22Rv1 (cell line): Measurements from ENCODE around the gene MAGI2.

ENCODE experiments used
- H3K27ac ChIP-seq: fragments of 450-650 bp; 2 replicates; pipeline ENCODE4 v1.5.1; 2017
- ZFX ChIP-seq: fragments of 450-650 bp; IDR thresholded peaks from 2 replicates; pipeline ENCODE4 v1.6.1; 2017; ENCODE audit warnings: antibody characterized with exemption, borderline replicate concordance
- TF ChIP-seq, protein P1 (sequence below): fragments of 450-650 bp; IDR thresholded peaks from 2 replicates; pipeline ENCODE4 v1.5.1; 2017; ENCODE audit warnings: mild to moderate bottlenecking

MAGI2 gene

DNA sequence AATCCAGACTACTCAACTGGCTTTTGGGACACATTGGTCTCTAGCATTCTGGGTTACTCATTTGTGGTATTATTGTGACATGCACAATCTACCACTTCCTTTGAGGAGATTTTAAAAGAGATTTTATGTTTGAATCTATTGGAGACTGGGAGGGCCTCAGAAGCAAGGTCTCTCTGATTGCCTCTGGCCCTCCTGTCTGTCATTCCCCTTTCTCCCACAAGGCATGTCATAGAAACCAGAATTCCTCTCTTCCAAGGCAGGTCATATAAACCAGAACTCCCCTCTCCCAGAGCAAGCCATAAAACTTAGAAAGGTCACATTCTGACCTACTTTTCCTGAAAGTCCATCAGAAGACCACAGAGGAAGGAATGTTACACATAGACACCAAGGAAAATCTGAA is 877.2 kb downstream of the MAGI2 start:
- TF ChIP-seq, protein P1, sequence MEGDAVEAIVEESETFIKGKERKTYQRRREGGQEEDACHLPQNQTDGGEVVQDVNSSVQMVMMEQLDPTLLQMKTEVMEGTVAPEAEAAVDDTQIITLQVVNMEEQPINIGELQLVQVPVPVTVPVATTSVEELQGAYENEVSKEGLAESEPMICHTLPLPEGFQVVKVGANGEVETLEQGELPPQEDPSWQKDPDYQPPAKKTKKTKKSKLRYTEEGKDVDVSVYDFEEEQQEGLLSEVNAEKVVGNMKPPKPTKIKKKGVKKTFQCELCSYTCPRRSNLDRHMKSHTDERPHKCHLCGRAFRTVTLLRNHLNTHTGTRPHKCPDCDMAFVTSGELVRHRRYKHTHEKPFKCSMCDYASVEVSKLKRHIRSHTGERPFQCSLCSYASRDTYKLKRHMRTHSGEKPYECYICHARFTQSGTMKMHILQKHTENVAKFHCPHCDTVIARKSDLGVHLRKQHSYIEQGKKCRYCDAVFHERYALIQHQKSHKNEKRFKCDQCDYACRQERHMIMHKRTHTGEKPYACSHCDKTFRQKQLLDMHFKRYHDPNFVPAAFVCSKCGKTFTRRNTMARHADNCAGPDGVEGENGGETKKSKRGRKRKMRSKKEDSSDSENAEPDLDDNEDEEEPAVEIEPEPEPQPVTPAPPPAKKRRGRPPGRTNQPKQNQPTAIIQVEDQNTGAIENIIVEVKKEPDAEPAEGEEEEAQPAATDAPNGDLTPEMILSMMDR = no peak
- TF ChIP-seq ZFX = no peak
- H3K27ac ChIP-seq = no peak overlapping the region

DNA sequence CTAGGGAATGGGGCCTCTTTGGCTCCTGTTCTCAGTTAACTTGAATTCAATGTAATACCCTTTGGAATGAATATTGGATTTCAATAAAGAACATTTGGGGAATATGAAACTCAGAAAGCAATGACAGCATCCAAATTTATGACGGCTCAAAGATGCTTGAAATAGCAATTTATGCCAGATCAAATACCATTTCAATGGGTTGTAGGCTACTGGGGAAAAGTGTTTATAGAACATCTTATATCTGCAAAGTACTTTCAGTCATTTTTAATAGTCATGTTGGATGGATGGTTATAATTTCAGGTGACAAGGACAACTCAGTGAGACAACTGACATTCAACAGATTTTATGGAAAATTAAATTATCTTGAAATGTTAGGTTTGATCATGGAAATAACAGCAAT is 882.2 kb downstream of the MAGI2 start:
- H3K27ac ChIP-seq = no peak overlapping the region
- TF ChIP-seq, protein P1 = no peak
- TF ChIP-seq ZFX = no peak

DNA sequence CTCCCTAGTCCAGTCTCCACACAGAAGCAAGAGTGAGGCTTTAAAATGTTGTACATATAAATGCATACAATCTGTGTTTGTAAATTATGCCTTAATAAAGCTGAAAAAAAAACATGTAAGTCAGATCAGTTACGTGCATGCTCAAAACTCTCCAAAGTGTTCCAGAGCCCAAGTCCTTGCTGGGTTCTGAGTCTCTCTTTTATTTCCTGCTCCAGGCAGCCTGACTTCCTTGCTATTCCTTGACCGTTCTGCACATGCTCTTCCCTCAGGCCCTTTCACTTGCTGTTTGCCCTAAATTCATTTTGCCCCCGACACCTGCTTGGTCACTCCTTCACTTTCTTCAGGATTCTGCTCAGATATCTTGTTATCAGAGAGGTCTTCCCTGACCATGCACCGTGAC is 884.8 kb downstream of the MAGI2 start:
- no peak overlapping the region for H3K27ac ChIP-seq
- TF ChIP-seq, protein P1 = no peak
- no peak for TF ChIP-seq ZFX

DNA sequence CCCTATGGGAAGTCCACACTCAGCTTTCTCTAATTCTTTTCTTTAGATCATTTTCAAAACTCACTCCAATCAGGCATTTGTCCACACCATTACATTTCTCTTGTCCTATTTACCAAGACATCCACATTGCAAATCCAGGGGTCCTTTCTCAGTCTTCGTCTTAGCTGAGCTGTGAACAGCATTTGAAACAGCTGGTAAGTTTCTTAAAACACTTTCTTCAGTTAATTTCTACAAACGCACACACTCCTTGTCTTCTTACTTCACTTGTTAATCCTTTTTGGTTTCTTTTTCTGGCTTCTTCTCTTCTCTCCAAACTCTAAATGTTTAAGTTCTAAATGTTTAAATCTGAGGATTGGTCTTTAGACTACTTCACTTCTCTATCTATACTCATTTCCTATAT is 885.6 kb downstream of the MAGI2 start:
- no peak overlapping the region for H3K27ac ChIP-seq
- TF ChIP-seq, protein P1 = no peak
- no peak for TF ChIP-seq ZFX

DNA sequence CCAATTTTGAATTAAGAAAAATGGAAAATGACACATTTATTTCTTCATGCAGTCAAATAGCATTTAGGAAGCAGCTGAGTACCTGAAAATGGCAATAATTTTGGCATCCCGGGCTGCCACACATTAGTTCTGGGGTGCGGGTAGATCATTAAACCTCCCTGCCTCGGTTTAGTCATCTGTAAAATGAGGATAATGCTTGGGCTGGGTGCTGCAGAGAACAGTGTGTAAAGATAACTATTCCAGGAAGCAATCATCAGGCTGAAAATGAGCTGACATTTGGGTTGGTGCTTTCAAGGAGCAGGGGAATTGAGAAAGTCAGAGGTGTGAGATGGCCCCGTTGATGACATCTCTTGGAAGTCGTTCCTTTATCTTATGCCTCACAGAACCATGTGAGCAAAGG is 887.7 kb downstream of the MAGI2 start:
- TF ChIP-seq ZFX = no peak
- TF ChIP-seq, protein P1 = no peak
- H3K27ac ChIP-seq = no peak overlapping the region

DNA sequence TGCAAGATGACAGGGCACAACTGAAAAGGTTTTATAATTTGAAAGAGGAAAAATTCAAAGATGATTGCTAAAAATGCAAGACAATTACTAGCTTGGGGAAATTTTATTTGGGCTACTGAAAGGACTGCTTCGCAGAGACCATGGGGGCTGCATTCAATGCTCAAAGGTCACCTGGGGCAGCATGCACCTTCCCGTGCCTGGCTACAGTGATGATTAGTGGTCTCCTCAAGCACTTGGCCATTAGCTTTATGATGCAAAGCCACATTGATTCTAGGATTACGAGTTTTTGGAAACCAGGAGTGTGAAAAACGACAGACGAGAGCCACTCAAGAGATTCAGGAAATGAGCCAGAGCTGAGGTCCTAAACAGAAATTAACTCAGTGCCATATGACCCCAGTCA is 890.3 kb downstream of the MAGI2 start:
- TF ChIP-seq, protein P1 = no peak
- no peak overlapping the region for H3K27ac ChIP-seq

DNA sequence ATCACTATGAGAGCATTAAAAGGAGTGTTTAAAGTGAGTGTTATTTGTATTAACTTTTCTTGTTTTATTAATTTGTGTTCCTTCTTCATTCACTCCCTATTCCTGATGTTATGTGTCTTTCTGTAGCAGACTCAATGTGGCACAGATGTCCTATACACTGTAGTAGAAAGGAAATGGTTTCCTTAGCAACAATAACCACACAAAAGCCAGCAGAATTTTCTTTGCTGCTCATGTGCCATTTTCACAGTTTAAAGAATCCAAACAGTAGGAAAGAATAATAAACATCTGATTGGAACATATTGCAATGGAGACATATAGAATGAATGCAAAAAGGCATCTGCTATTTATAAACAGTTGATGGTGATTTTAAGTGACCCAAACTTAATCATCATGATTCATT is 891.3 kb downstream of the MAGI2 start:
- TF ChIP-seq ZFX = no peak
- TF ChIP-seq, protein P1 = no peak
- no peak overlapping the region for H3K27ac ChIP-seq
